Progenitor cell of endocrine pancreas (in vitro differentiated cells): ENCODE measurements around the gene TMEM37. TPM values are rescaled to one million over a fixed set of nuclear protein-coding genes. Genes with fewer than 3 reads are reported as not detected.

Experiments
- DNase-seq: peaks from one replicate; pipeline ENCODE4 v3.0.0; 2021; ENCODE audit warnings: low spot score; ENCODE audit not compliant: unreplicated experiment
- H3K27ac Mint-ChIP-seq: 2 replicates; pipeline ENCODE4 v1.8.0; 2021; ENCODE audit warnings: mild to moderate bottlenecking, moderate library complexity, mixed read lengths
- H3K27me3 Mint-ChIP-seq: 2 replicates; pipeline ENCODE4 v1.8.0; 2021; ENCODE audit warnings: mixed read lengths
- H3K36me3 Mint-ChIP-seq: 2 replicates; pipeline ENCODE4 v1.8.0; 2022; ENCODE audit warnings: mixed read lengths; ENCODE audit not compliant: insufficient read depth
- H3K4me1 Mint-ChIP-seq: 2 replicates; pipeline ENCODE4 v1.8.0; 2021; ENCODE audit warnings: low read depth, mixed read lengths
- H3K4me3 Mint-ChIP-seq: 2 replicates; pipeline ENCODE4 v1.8.0; 2021; ENCODE audit warnings: low read depth, mild to moderate bottlenecking, moderate library complexity, mixed read lengths
- H3K9me3 Mint-ChIP-seq: 2 replicates; pipeline ENCODE4 v1.8.0; 2021; ENCODE audit warnings: low read depth, mixed read lengths
- total RNA-seq: library from RNA; stranded (reverse); gene quantifications from 2 replicates; pipeline ENCODE4 v1.2.1, GENCODE V29; 2021
- TF ChIP-seq, protein P1 (sequence below): fragments of 200-600 bp; sonication (generic); IDR thresholded peaks from one replicate; pipeline ENCODE4 v1.5.0; 2021; ENCODE audit warnings: antibody characterized with exemption, mild to moderate bottlenecking; ENCODE audit not compliant: unreplicated experiment

The TMEM37 gene
- total RNA-seq, 1 donor from 2014 or later, result 17.4 TPM

DNA sequence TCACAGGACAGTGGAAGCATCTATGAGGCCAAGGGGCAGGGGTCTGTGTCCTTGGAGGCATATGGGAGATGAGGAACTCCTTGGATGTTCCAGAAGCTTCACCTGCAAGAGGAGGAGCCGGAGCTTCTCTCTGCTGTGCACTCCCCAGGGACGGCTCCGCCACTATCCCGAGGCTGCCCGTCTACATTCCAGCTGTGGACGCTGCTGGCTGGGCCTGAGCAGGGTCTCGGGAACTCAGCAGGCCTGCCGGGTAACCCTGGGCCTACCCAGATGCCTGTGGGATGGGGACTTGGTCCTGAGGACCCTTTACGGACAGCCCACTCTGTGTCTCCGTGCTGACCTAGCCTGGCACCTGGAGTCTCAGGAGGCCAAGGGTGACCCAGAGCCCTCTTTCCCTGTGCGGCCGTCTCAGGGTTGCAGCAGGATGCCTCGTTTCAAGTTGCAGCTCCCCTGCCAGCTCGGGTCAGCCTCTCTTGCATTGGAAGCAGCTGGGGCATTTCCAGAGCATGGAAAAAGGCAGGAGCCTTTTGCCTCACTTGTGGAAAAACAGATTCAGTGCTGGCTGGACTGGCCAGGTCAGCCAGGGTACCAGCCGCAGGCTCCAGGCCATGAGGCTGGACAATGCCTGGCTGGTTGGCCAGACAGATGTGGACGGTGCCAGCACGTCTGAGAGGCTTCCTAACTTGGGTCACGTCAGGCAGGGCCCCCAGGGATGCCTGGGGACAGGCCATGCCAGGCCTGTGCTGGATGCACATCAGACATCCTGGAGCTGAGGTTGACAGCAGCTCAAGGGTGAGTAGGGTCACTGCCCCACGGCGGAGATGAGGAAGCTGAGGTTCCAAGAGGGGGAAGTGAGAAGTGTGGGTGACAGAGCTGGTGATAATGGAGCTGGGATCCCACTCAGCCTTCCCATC lies 51.1 kb downstream of the TMEM37 start:
- Mint-ChIP-seq H3K4me1 (peaks cover 60% of the 10 kb centered on the region), H3K36me3 (peaks cover 3% of the 10 kb centered on the region), H3K9me3 (no peaks in the 10 kb centered on the region), H3K27me3 (no peaks in the 10 kb centered on the region), H3K4me3 (no peak overlapping the region), H3K27ac (no peak overlapping the region)
- TF ChIP-seq, protein P1, sequence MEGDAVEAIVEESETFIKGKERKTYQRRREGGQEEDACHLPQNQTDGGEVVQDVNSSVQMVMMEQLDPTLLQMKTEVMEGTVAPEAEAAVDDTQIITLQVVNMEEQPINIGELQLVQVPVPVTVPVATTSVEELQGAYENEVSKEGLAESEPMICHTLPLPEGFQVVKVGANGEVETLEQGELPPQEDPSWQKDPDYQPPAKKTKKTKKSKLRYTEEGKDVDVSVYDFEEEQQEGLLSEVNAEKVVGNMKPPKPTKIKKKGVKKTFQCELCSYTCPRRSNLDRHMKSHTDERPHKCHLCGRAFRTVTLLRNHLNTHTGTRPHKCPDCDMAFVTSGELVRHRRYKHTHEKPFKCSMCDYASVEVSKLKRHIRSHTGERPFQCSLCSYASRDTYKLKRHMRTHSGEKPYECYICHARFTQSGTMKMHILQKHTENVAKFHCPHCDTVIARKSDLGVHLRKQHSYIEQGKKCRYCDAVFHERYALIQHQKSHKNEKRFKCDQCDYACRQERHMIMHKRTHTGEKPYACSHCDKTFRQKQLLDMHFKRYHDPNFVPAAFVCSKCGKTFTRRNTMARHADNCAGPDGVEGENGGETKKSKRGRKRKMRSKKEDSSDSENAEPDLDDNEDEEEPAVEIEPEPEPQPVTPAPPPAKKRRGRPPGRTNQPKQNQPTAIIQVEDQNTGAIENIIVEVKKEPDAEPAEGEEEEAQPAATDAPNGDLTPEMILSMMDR, result no peak
- DNase-seq, result no peak

DNA sequence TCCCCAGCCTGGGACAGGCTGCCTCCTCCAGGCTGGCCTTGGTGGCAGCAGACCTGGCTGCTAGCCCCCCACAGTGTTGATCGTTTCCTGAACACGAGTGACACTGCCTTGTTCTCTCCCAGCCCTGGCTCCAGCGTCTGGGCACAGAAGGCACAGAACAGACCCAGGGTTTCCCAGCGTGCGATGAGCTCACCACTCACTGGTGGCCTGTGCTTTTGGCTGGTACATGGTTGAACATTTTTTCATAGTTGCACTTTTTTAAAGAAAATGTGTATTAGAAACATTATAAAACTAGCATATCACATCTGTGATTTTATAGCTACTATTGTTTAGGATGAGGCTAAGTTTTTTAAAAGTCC lies 51.7 kb downstream of the TMEM37 start:
- TF ChIP-seq, protein P1, result no peak
- Mint-ChIP-seq H3K36me3 (peaks cover 3% of the 10 kb centered on the region), H3K27me3 (no peaks in the 10 kb centered on the region), H3K4me3 (no peak overlapping the region), H3K4me1 (peaks cover 65% of the 10 kb centered on the region), H3K27ac (no peak overlapping the region), H3K9me3 (no peaks in the 10 kb centered on the region)
- no peak for DNase-seq

DNA sequence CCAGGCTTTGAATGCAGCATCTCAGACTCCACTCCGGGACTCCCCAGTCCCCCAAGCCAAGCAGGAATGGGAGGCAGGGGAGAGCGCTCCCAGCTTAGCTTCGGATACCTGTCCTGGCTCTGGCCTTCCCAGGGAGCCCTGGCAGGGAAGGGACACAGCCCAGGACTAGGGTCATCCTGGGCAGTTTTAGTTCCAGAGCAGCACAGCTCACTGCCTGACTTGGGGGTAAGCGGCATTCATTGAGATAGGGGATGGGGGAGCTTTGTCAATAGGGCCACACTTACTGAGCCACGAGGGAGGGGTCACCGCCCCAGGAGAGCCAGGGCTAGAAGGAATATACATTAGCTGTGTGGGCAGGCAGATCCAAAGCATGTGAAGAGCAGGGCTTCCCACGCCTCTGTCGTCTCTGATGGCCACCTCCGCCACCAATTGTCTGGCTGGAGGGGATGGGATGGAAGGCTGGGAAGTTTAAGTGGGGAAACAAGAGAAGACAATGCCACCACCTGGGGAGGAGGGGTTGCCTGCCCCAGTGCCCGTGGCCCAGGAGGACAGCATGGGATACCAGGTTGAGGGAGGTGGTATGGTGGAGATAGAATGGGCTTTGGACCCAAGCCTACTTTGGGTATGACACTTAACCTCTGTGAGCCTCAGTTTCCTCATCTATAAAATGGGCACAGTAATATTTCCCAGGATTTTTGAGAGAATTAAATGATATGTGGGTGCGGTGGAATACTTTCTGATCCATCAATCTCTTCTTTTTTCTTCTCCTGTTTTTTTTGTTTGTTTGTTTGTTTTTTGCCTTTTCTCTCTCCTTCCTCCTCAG lies 52.5 kb downstream of the TMEM37 start:
- TF ChIP-seq, protein P1, result no peak
- Mint-ChIP-seq H3K27me3 (no peaks in the 10 kb centered on the region), H3K36me3 (peaks cover 3% of the 10 kb centered on the region), H3K4me3 (no peak overlapping the region), H3K27ac (peak overlapping the region; percentile 86), H3K4me1 (peaks cover 71% of the 10 kb centered on the region), H3K9me3 (no peaks in the 10 kb centered on the region)
- no peak for DNase-seq

DNA sequence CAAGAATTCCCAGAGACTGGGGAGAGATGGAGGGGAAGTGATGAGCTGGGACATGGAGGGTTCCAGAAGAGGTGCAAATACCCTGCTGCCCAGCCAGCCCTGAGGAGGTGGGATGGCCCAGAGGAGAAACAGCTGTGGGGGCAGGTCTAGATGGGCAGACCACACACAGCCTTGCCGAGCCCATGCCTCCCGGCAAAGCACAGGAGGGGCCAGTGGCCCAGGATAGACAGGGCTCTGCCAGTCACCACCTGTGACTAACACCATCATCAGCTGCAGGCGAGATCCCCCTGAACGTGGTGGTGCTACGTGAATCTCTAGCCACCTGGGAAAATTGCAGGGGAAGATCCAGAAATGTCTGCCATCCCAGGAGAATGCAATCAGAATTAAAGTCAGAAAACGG lies 53.2 kb downstream of the TMEM37 start:
- no peak overlapping the region for H3K4me3 Mint-ChIP-seq
- no peaks in the 10 kb centered on the region for H3K27me3 Mint-ChIP-seq
- DNase-seq, result no peak
- peaks cover 78% of the 10 kb centered on the region for H3K4me1 Mint-ChIP-seq
- H3K27ac Mint-ChIP-seq, result no peak overlapping the region
- peaks cover 3% of the 10 kb centered on the region for H3K36me3 Mint-ChIP-seq
- no peaks in the 10 kb centered on the region for H3K9me3 Mint-ChIP-seq
- TF ChIP-seq, protein P1, result no peak

DNA sequence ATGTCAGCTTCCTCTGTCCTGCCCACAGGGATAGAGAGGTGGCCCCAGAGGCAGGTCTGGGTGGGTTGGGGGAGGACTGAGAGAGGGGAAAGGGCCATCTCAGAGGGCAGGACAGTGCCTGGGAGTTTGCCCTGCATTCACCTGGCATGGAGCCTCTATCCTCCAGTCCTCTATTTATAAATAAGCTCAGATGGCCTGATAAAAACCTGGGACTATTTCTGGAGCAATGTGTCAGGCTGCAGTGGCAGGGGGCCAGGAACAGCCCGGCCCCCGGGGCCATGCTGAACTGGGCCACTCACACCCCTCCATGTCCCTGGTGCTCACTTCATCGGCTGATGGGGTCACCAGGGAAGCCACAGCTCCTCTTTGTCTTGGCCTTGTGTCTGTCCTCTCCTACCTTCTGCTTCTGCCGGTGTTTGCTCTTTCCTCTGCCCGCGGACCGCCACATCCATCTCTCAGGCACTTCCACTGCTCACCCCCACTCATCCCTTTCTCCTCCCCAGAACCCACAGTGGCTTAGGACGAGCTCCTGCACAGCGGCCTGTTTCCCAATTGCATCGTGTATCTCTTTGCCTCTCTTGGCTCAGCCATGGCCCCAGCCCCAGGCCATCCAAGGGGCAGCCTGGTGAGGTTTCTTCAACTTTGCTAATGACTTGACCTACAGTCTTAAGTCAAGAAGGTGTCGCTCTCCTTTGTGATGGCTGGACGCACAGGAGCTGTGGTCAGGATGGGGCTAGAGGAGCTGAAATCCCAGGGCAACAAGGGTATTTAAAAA lies 53.9 kb downstream of the TMEM37 start:
- H3K9me3 Mint-ChIP-seq, result no peaks in the 10 kb centered on the region

More for the DNA sequence above, 53.9 kb downstream of the TMEM37 start:
- Mint-ChIP-seq H3K27ac (peak overlapping the region; percentile 99), H3K4me3 (no peak overlapping the region), H3K27me3 (no peaks in the 10 kb centered on the region), H3K4me1 (peaks cover 78% of the 10 kb centered on the region), H3K36me3 (no peaks in the 10 kb centered on the region)
- DNase-seq, result no peak
- TF ChIP-seq, protein P1, result no peak
